Esophagus muscularis mucosa (tissue), 4 donors: ENCODE results near the gene POM121. TPM values are rescaled to one million over a fixed set of nuclear protein-coding genes. Genes with fewer than 3 reads are reported as not detected.
"Not testable (repeated sequence)": the region's sequence is repeated elsewhere in the genome, so short reads cannot be mapped to it uniquely, and the experiment has no call there.

Source experiments
- DNase-seq: peaks from one replicate; pipeline ENCODE4 v3.0.0-alpha.2; 2017; ENCODE audit errors: extremely low spot score
- H3K27ac ChIP-seq, 4 donors: fragments of 200-600 bp; sonication (generic); replicated peaks in 1 of 4; 1 replicate in 3 of 4; 2 replicates in 1 of 4; pipeline ENCODE4 v1.5.1; 2016 to 2019; ENCODE audit warnings: mild to moderate bottlenecking in 1 of 4
- H3K27me3 ChIP-seq, 4 donors: fragments of 200-600 bp; sonication (generic); one replicate each; pipeline versions ENCODE4 v1.5.1 to v1.6.0; 2016 to 2019
- H3K36me3 ChIP-seq, 4 donors: fragments of 200-600 bp; sonication (generic); one replicate each; pipeline ENCODE4 v1.5.1; 2016 to 2019
- H3K4me1 ChIP-seq, 4 donors: fragments of 200-600 bp; sonication (generic); one replicate each; pipeline ENCODE4 v1.5.1; 2016 to 2019
- H3K4me3 ChIP-seq, 4 donors: fragments of 200-600 bp; sonication (generic); 1 replicate in 2 of 4; 2 replicates in 2 of 4; pipeline ENCODE4 v1.5.1; 2016 to 2019; ENCODE audit warnings: mild to moderate bottlenecking in 4 of 4, moderate library complexity in 1 of 4
- H3K9me3 ChIP-seq, 4 donors: fragments of 200-600 bp; sonication (generic); 1 replicate in 3 of 4; 2 replicates in 1 of 4; pipeline ENCODE4 v1.5.1; 2016 to 2019
- EP300 ChIP-seq: sonication (generic); formaldehyde crosslinking; IDR thresholded peaks from one replicate; pipeline ENCODE4 v1.6.1; 2017; ENCODE audit warnings: antibody characterized with exemption
- POLR2A ChIP-seq: fragments of 450-650 bp; IDR thresholded peaks from one replicate; pipeline ENCODE4 v1.6.1; 2017; ENCODE audit warnings: antibody characterized with exemption, moderate library complexity, mild to moderate bottlenecking, low read depth
- POLR2AphosphoS5 ChIP-seq, 2 donors: sonication (generic); formaldehyde crosslinking; IDR thresholded peaks; one replicate each; pipeline ENCODE4 v1.6.1; 2017; ENCODE audit warnings: antibody characterized with exemption in 2 of 2
- WGBS: methylation state at CpG from one replicate; pipeline ENCODE4 v1.1.5; 2018; 5-methylcytosine and 5-hydroxymethylcytosine counted together
- intact Hi-C: fragments of 100-400 bp; cut with DNase I; formaldehyde crosslinking; loops from one replicate; pipeline ENCODE4 v1.15.1; 2023
- total RNA-seq, 4 donors: library from RNA; depleted of rRNA; stranded (reverse); fragments of >200 nt; gene quantifications; one replicate each; pipeline versions ENCODE4 v1.1.0 to v1.2.1, GENCODE V29; 2016
- TF ChIP-seq, protein P1 (sequence below), 3 experiments: fragments of 200-600 bp in 2 of 3; fragments of 450-650 bp in 1 of 3; sonication (generic) in 2 of 3; IDR thresholded peaks; one replicate each; pipeline ENCODE4 v1.5.1; 2017 to 2019; ENCODE audit warnings: antibody characterized with exemption in 3 of 3, mild to moderate bottlenecking in 2 of 3, moderate library complexity in 1 of 3

Gene POM121
- total RNA-seq, 4 donors from 2014 or later = 15.6 to 26.2 (median 17.2) TPM

DNA sequence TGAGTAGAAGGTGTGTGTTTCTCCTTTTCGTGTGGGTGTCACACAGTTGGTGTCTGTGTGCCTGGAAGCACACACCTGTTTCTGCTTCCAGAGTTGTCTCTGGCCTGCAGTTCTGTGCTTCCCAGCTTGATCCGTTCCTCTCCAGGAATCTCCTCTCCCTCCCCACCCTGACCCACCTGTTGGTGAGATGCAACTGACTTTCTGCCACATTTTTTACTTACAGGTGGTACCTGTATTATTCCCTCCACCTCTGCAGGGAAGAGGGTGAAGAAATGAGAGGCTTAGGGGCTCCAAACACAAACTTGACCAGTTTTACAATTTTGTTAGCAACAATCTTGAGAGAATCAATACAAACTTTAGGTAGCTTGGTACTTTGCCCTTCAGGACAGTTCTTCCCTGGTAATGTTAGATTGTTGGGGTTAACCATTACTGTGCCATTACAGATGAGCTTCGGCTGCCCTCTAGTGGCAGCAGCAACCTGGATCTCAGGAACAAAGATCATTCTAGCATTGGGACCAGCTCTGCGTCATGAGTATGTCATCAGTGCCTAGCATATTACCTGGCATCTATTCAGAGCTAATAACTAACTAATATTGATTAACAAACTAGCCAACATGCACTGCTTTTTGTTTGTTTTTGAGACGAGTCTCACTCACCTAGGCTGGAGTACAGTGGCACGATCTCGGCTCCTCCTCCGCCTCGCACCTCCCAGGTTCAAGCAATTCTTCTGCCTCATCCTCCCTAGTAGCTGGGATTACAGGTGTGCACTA is 10.0 kb upstream of the POM121 start:
- Histone ChIP-seq H3K27ac (peak overlapping the region in 1 of 4 donors; percentile 33), H3K36me3 (peaks cover 0 to 46% (median 34%) of the 10 kb centered on the region in 4 donors)
- 56% methylated on average over 8 of the region's 9 CpGs for WGBS

DNA sequence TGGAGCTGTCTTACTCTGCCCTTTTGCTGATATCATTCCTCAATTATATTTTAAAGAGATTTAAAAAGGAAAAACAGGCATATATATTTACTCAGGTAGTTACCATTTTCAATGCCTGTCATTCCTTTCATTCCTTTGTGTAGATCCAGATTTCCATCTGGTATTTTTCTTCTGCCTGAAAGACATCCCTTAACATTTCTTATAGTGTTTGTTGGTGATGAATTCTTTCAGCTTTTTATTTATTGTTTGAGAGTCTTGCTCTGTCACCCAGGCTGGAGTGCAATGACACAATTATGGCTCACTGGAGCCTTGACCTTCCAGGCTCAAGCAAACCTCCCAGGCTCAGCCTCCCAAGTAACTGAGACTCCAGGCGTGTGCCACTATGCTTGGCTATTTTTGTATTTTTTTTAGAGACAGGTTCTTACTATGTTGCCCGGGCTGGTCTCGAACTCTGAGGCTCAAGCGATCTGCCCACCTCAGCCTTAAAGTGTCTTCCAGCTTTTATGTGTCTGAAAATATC is 5.6 kb upstream of the POM121 start:
- Histone ChIP-seq H3K27ac (no peak overlapping the region), H3K9me3 (no peaks in the 10 kb centered on the region), H3K4me3 (no peak overlapping the region), H3K36me3 (peaks cover 0 to 27% (median 12%) of the 10 kb centered on the region in 4 donors), H3K4me1 (peaks cover 7 to 41% (median 26%) of the 10 kb centered on the region in 4 donors), H3K27me3 (no peaks in the 10 kb centered on the region)
- no peak for DNase-seq
- WGBS = 93% methylated on average over 4 of the region's 4 CpGs
- TF ChIP-seq, protein P1, sequence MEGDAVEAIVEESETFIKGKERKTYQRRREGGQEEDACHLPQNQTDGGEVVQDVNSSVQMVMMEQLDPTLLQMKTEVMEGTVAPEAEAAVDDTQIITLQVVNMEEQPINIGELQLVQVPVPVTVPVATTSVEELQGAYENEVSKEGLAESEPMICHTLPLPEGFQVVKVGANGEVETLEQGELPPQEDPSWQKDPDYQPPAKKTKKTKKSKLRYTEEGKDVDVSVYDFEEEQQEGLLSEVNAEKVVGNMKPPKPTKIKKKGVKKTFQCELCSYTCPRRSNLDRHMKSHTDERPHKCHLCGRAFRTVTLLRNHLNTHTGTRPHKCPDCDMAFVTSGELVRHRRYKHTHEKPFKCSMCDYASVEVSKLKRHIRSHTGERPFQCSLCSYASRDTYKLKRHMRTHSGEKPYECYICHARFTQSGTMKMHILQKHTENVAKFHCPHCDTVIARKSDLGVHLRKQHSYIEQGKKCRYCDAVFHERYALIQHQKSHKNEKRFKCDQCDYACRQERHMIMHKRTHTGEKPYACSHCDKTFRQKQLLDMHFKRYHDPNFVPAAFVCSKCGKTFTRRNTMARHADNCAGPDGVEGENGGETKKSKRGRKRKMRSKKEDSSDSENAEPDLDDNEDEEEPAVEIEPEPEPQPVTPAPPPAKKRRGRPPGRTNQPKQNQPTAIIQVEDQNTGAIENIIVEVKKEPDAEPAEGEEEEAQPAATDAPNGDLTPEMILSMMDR (IDR thresholded peaks at IDR 0.05) = no peak
- TF ChIP-seq POLR2AphosphoS5 (IDR thresholded peaks at IDR 0.05) = no peak
- TF ChIP-seq POLR2A = no peak
- TF ChIP-seq EP300 = no peak
- intact Hi-C loops = loop anchor here (5.0 kb wide), 1 partner anchor 92 kb away; the partner anchor contains the start of gene TYW1B

More for the DNA sequence above, 10.0 kb upstream of the POM121 start:
- H3K9me3 ChIP-seq, H3K27me3 ChIP-seq, DNase-seq, H3K4me3 ChIP-seq: not testable (repeated sequence)
- H3K4me1 ChIP-seq = peaks cover 0 to 34% (median 18%) of the 10 kb centered on the region in 4 donors
- intact Hi-C loops = loop anchor here (5.0 kb wide), 1 partner anchor 88 kb away; the partner anchor contains the start of gene TYW1B
- TF ChIP-seq, protein P1 (IDR thresholded peaks at IDR 0.05) = peak; percentile 52 to 66 (median 62)

DNA sequence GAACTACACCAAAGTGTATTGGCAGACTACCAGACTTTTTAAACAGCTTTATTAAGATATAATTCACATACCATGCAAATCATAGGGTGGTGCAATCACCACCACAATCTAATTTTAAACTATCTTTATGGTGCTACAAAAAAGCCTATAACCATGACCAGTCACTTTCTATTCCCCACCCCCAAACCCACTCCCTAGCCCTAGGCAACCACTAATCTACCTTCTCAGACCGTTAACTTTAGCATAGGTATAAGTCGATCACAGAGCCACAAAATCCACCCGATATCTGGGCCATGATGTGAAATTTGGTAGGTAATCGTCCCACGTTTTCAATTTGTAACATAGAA is 536 bp upstream of the POM121 start:
- 0% methylated on average over 5 of the region's 5 CpGs for WGBS
- no peak for TF ChIP-seq POLR2AphosphoS5 (IDR thresholded peaks at IDR 0.05)
- TF ChIP-seq, protein P1 (IDR thresholded peaks at IDR 0.05) = no peak
- TF ChIP-seq EP300 = no peak
- TF ChIP-seq POLR2A = no peak
- intact Hi-C loops = no loop called here
- Histone ChIP-seq H3K27me3 (no peaks in the 10 kb centered on the region), H3K4me1 (peaks cover 19 to 41% (median 35%) of the 10 kb centered on the region in 4 donors), H3K36me3 (peaks cover 28 to 38% (median 34%) of the 10 kb centered on the region in 4 donors), H3K27ac (peak overlapping the region; percentile 91 to 96 (median 94)), H3K4me3 (peak overlapping the region; percentile 78 to 90 (median 86)), H3K9me3 (no peaks in the 10 kb centered on the region)
- DNase-seq = no peak

DNA sequence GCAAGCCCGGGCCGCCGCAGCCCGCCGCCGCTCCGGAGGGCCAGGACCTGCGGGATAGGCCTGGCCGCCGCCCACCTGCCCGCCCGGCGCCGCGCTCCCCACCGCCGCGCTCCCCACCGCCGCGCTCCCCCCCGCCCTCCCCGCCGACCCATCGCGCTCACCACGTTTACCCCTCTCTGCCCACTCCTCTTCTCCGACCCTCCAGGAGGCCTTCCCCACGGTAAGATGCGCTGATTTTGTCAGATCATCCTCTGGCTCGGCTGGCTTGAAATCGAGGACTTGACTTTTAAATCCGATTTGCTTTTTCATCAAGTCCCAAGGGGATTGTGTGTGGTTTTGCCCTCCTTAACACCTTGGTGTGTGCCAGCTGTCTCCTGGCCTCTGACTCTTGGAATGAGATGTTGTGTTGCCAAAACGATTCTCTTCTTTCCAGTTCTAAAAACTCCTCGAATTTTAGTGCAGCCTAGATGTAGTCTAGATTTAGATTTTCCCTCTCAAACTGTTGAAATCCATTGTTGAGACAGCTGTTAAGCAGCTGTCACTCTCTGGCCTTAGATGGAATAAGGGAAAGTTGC is 738 bp downstream of the POM121 start:
- Histone ChIP-seq H3K4me3 (peak overlapping the region; percentile 78 to 90 (median 86)), H3K27ac (peak overlapping the region; percentile 91 to 96 (median 94)), H3K9me3 (no peaks in the 10 kb centered on the region), H3K27me3 (no peaks in the 10 kb centered on the region), H3K36me3 (peaks cover 38 to 49% (median 45%) of the 10 kb centered on the region in 4 donors), H3K4me1 (peaks cover 19 to 35% (median 30%) of the 10 kb centered on the region in 4 donors)
- intact Hi-C loops = no loop called here
- 1% methylated on average over 28 of the region's 35 CpGs for WGBS
- TF ChIP-seq POLR2A = no peak
- TF ChIP-seq EP300 = no peak
- TF ChIP-seq, protein P1 (IDR thresholded peaks at IDR 0.05) = no peak
- TF ChIP-seq POLR2AphosphoS5 (IDR thresholded peaks at IDR 0.05) = no peak
- DNase-seq = peak; percentile 26

DNA sequence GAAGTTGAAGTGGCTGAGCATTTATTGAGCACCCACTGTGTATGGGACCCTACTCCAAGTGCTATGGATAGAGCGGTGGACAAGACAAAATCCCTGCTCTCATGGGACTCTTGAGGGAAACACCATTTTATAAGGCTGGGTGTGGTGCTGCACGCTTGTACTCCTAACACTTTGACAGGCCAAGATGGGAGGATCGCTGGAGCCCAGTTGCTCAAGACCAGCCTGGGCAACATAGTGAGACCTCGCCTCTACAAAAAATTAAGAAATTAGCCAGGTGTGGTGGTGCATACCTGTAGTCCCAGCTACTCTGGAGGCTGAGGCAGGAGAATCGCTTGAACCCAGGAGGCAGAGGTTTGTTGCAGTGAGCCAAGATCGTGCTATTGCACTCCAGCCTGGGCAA is 2.9 kb downstream of the POM121 start:
- H3K27me3 ChIP-seq, H3K4me3 ChIP-seq, H3K27ac ChIP-seq, H3K9me3 ChIP-seq, intact Hi-C loops: not testable (repeated sequence)
- WGBS = 90% methylated on average over 6 of the region's 6 CpGs
- peaks cover 50 to 62% (median 54%) of the 10 kb centered on the region in 4 donors for H3K36me3 ChIP-seq
- DNase-seq = peak; percentile 80
- peaks cover 19 to 35% (median 30%) of the 10 kb centered on the region in 4 donors for H3K4me1 ChIP-seq

DNA sequence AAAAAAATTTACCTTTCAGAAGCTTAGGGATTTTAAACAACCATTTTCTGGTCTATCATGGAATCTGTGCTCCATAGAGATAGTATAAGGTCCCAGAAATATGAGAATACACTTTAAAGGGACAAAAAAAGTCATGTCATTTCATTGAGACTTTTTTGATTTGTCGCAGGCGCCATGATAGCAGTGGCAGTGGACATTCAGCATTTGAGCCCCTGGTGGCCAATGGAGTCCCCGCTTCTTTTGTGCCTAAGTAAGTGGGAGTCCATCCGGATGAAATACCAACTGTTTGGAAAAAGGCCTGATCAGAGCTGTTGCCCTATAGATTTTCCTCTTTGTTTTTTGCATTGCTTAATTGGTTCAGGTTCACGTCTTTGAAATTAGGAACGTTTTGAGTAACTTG is 3.3 kb downstream of the POM121 start:
- WGBS = 90% methylated on average over 6 of the region's 6 CpGs

DNA sequence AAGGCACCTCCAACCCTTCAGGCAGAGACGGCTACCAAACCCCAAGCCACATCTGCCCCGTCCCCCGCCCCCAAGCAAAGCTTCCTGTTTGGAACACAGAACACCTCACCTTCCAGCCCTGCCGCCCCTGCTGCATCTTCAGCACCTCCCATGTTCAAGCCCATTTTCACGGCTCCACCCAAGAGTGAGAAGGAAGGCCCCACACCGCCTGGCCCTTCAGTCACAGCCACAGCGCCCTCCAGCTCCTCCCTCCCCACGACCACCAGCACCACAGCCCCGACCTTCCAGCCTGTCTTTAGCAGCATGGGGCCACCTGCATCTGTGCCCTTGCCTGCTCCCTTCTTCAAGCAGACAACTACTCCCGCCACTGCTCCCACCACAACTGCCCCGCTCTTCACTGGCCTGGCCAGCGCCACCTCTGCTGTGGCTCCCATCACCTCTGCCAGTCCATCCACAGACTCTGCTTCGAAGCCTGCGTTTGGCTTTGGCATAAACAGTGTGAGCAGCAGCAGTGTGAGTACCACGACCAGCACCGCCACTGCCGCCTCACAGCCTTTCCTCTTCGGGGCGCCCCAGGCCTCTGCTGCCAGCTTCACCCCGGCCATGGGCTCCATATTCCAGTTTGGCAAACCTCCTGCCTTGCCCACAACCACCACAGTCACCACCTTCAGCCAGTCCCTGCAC is 17.3 kb downstream of the POM121 start:
- peak; percentile 26 for DNase-seq
- H3K27ac ChIP-seq, intact Hi-C loops, H3K4me3 ChIP-seq, H3K4me1 ChIP-seq, H3K27me3 ChIP-seq, H3K9me3 ChIP-seq: not testable (repeated sequence)
- H3K36me3 ChIP-seq = peaks cover 19 to 57% (median 41%) of the 10 kb centered on the region in 4 donors
- WGBS = 88% methylated on average over 6 of the region's 20 CpGs

More for the DNA sequence above, 3.3 kb downstream of the POM121 start:
- H3K27me3 ChIP-seq, H3K9me3 ChIP-seq, H3K27ac ChIP-seq, H3K4me3 ChIP-seq, intact Hi-C loops: not testable (repeated sequence)
- DNase-seq = peak; percentile 7
- Histone ChIP-seq H3K36me3 (peaks cover 50 to 62% (median 56%) of the 10 kb centered on the region in 4 donors), H3K4me1 (peaks cover 19 to 35% (median 30%) of the 10 kb centered on the region in 4 donors)
